ENCODE data around the gene GPNMB. TPM values are rescaled to one million over a fixed set of nuclear protein-coding genes. Genes with fewer than 3 reads are reported as not detected.
"Not testable (repeated sequence)": the region's sequence is repeated elsewhere in the genome, so short reads cannot be mapped to it uniquely, and the experiment has no call there.

The GPNMB gene
- polyA plus RNA-seq, 4 donors = 1.6 to 27.0 (median 7.1) TPM

DNA sequence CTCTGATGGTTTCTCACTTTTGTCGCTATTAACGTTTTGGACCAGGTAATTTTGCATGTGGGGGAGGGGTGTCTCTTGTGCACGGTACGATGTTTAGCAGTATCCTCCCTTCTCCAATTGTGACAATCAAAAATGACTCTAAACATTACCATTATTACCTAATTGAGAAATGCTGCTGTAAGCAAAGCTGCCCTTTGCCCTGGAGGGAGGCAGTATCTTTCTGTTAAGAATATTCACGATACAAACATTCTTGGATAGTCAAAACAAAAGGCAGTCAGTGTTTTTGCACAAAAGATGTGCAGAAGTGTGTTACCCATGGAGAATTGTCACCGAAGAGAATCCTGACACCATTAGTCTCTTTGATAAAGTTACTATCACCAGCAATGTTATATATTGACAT lies 62.2 kb downstream of the GPNMB start:
- Histone ChIP-seq H3K4me1 (ENCODE audit: control insufficient read depth in 3 of 3, insufficient read depth in 2 of 3, low read depth in 1 of 3, low read length in 2 of 3) (no peaks in the 10 kb centered on the region), H3K27me3 (ENCODE audit: control insufficient read depth in 3 of 3, insufficient read depth in 3 of 3, low read length in 3 of 3) (no peaks in the 10 kb centered on the region), H3K27ac (ENCODE audit: low read depth in 1 of 3, low read length in 2 of 3) (no peak overlapping the region), H3K9me3 (ENCODE audit: control insufficient read depth in 2 of 2, insufficient read depth in 1 of 2, low read depth in 1 of 2, low read length in 1 of 2) (no peaks in the 10 kb centered on the region), H3K36me3 (ENCODE audit: control insufficient read depth in 3 of 3, insufficient read depth in 2 of 3, low read depth in 1 of 3, low read length in 3 of 3) (peaks cover 0 to 16% (median 8%) of the 10 kb centered on the region in 3 donors), H3K4me3 (ENCODE audit: low read depth in 1 of 3, low read length in 3 of 3) (no peak overlapping the region)
- FAIRE-seq (no peak), DNase-seq (no peak)
- WGBS, 3 donors = 86 to 89% (median 86%) methylated on average over 6 of the region's 6 CpGs

DNA sequence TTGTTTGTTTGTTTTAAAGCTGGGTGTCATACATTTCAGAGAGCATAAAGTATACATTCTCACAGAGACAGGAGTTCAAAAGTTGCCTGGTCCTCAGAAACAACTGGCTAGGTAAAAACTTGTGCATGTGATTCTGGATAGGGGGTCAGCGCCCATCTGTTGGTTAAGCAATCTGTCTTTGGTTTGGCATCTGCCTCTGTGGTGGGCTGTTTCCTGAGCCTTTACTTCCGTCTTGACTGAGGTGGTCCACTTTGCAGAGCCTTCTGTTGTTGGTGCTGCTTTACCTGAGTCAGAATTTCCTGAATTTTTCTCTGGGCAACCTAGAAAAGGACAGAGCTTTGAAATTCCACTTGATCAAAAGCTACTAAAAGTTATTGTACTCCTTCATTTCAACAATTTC lies 65.6 kb downstream of the GPNMB start:
- 71 to 85% (median 77%) methylated on average over 2 of the region's 2 CpGs for WGBS, 3 donors
- FAIRE-seq = not testable (repeated sequence)

DNA sequence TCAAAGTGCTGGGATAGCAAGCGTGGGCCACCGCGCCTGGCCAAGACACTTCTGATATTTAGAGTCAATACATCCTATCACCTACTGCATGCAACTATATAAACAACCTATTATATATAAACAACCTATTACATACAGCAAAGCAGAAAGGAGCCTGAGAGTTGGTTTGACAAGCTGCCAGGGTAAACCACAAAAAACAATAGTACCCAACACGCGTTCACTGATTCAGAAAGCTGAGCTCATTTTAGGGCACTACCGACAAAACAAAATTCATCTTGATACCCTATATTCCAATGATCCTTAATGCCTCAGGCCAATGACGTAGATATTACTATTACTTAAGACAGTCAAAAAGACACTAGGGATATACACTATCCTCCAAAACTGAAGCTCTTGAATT lies 68.8 kb downstream of the GPNMB start:
- Histone ChIP-seq H3K27ac (ENCODE audit: low read depth in 1 of 3, low read length in 2 of 3) (no peak overlapping the region), H3K4me3 (ENCODE audit: low read depth in 1 of 3, low read length in 3 of 3) (no peak overlapping the region), H3K36me3 (ENCODE audit: control insufficient read depth in 3 of 3, insufficient read depth in 2 of 3, low read depth in 1 of 3, low read length in 3 of 3) (peaks cover 0 to 39% (median 0%) of the 10 kb centered on the region in 3 donors), H3K27me3 (ENCODE audit: control insufficient read depth in 3 of 3, insufficient read depth in 3 of 3, low read length in 3 of 3) (no peaks in the 10 kb centered on the region), H3K4me1 (ENCODE audit: control insufficient read depth in 3 of 3, insufficient read depth in 2 of 3, low read depth in 1 of 3, low read length in 2 of 3) (no peaks in the 10 kb centered on the region), H3K9me3 (ENCODE audit: control insufficient read depth in 2 of 2, insufficient read depth in 1 of 2, low read depth in 1 of 2, low read length in 1 of 2) (no peaks in the 10 kb centered on the region)
- WGBS, 3 donors = 84 to 89% (median 84%) methylated on average over 7 of the region's 7 CpGs
- DNase-seq (no peak), FAIRE-seq (no peak)

More for the DNA sequence above, 65.6 kb downstream of the GPNMB start:
- not testable (repeated sequence) for DNase-seq; H3K4me1 ChIP-seq (ENCODE audit: control insufficient read depth in 3 of 3, insufficient read depth in 2 of 3, low read depth in 1 of 3, low read length in 2 of 3); H3K27me3 ChIP-seq (ENCODE audit: control insufficient read depth in 3 of 3, insufficient read depth in 3 of 3, low read length in 3 of 3); H3K27ac ChIP-seq (ENCODE audit: low read depth in 1 of 3, low read length in 2 of 3); H3K9me3 ChIP-seq (ENCODE audit: control insufficient read depth in 2 of 2, insufficient read depth in 1 of 2, low read depth in 1 of 2, low read length in 1 of 2); H3K4me3 ChIP-seq (ENCODE audit: low read depth in 1 of 3, low read length in 3 of 3)
- peaks cover 0 to 26% (median 8%) of the 10 kb centered on the region in 3 donors for H3K36me3 ChIP-seq (ENCODE audit: control insufficient read depth in 3 of 3, insufficient read depth in 2 of 3, low read depth in 1 of 3, low read length in 3 of 3)

Other genes with a start within 250 kb of the GPNMB start
- gene HYCC1, start 232.6 kb upstream of the GPNMB start, polyA plus RNA-seq = 10 to 100 TPM in 2 of 4 donors, 1 to 10 TPM in 2; 4.0 to 26.6 (median 10.8) TPM
- gene KLHL7, start 141.0 kb upstream of the GPNMB start, polyA plus RNA-seq = 10 to 100 TPM; 12.5 to 24.8 (median 16.1) TPM
- gene NUP42, start 64.7 kb upstream of the GPNMB start, polyA plus RNA-seq = 10 to 100 TPM; 25.1 to 46.6 (median 32.4) TPM
- 10 to 100 TPM; 34.4 to 42.7 (median 36.2) TPM for gene MALSU1, start 52.6 kb downstream of the GPNMB start, polyA plus RNA-seq
- 10 to 100 TPM in 1 of 4 donors, under 1 TPM in 1, not detected in 2; 0.75 to 66.3 TPM for gene IGF2BP3, start 223.7 kb downstream of the GPNMB start, polyA plus RNA-seq

All from small intestine (tissue), 7 donors.